SK-N-MC (cell line): ENCODE results near the gene PML.
"Not testable (repeated sequence)": the region's sequence is repeated elsewhere in the genome, so short reads cannot be mapped to it uniquely, and the experiment has no call there.

Source experiments
- EZH2 ChIP-seq: fragments of 200-600 bp; sonication (generic); IDR thresholded peaks from one replicate; pipeline ENCODE4 v1.6.1; 2017; ENCODE audit warnings: antibody characterized with exemption
- POLR2AphosphoS5 ChIP-seq: IDR thresholded peaks from 2 replicates; pipeline ENCODE4 v1.6.1; 2012; ENCODE audit warnings: mild to moderate bottlenecking, low read depth, low read length, borderline replicate concordance

GRCh38 chr15:74056330-74056729 is 61.8 kb downstream of the PML start:
- not testable (repeated sequence) for TF ChIP-seq EZH2, POLR2AphosphoS5
